Panc1 (cell line): ENCODE results near the gene ARID5B. TPM values are rescaled to one million over a fixed set of nuclear protein-coding genes. Genes with fewer than 3 reads are reported as not detected.

Experiments used
- ATAC-seq: fragments of 200-7000 bp; cut with Tn5 transposase; 2 replicates; pipeline ENCODE4 v1.9.1; 2020; ENCODE audit warnings: mild to moderate bottlenecking, moderate library complexity
- BruUV-seq: library from RNA; stranded (reverse); fragments of 400-500 nt; replicated peaks from 2 replicates; lab custom pipeline; 2021; lab: Mats Ljungman, UMichigan
- CTCF ChIA-PET: fragments of 300-600 bp; sonication (Branson Sonifier 250); formaldehyde crosslinking; loops from one replicate; lab custom pipeline; 2022; ENCODE audit warnings: antibody characterized with exemption; lab: Charles Lee
- POLR2A ChIA-PET: fragments of 300-600 bp; sonication (Branson Sonifier 250); formaldehyde crosslinking; loops from one replicate; lab custom pipeline; 2022; ENCODE audit warnings: antibody characterized with exemption; lab: Charles Lee
- DNase-seq: peaks from one replicate; pipeline ENCODE4 v3.0.0-alpha.2; 2010; ENCODE audit warnings: low read depth, low spot score
- H3K27ac ChIP-seq: 2 replicates; pipeline ENCODE4 v1.5.1; 2011; ENCODE audit warnings: mild to moderate bottlenecking, low read length, inconsistent platforms
- H3K27me3 ChIP-seq: fragments of 200-500 bp; sonication (Bioruptor generic); 2 replicates; pipeline ENCODE4 v1.6.0; 2014; ENCODE audit warnings: low read length, inconsistent platforms; ENCODE audit not compliant: control insufficient read depth, insufficient read depth
- H3K36me3 ChIP-seq: fragments of 200-500 bp; sonication (Bioruptor generic); 2 replicates; pipeline ENCODE4 v1.5.1; 2014; ENCODE audit warnings: inconsistent platforms, mild to moderate bottlenecking, low read length, moderate library complexity; ENCODE audit not compliant: control insufficient read depth, insufficient read depth
- H3K4me1 ChIP-seq: 2 replicates; pipeline ENCODE4 v1.5.1; 2011; ENCODE audit warnings: inconsistent platforms, mild to moderate bottlenecking, low read length, moderate library complexity; ENCODE audit not compliant: control insufficient read depth, insufficient read depth
- H3K4me3 ChIP-seq, 2 experiments: 2 replicates each; pipeline ENCODE4 v1.5.1; 2011 to 2012; ENCODE audit warnings: low read depth in 2 of 2, low read length in 2 of 2, mild to moderate bottlenecking in 2 of 2, inconsistent platforms in 1 of 2, moderate library complexity in 1 of 2
- H3K9me3 ChIP-seq: fragments of 200-500 bp; sonication (Bioruptor generic); 2 replicates; pipeline ENCODE4 v1.5.1; 2014; ENCODE audit warnings: low read depth, mild to moderate bottlenecking, inconsistent platforms, low read length, moderate library complexity; ENCODE audit not compliant: control insufficient read depth, insufficient read depth
- POLR2AphosphoS5 ChIP-seq: IDR thresholded peaks from 2 replicates; pipeline ENCODE4 v1.6.1; 2012; ENCODE audit warnings: mild to moderate bottlenecking, low read depth, low read length, moderate library complexity
- SIN3A ChIP-seq: IDR thresholded peaks from 2 replicates; pipeline ENCODE4 v1.6.1; 2012; ENCODE audit warnings: low read depth, mild to moderate bottlenecking, low read length, moderate library complexity, borderline replicate concordance; ENCODE audit not compliant: insufficient read depth
- TCF7L2 ChIP-seq: IDR thresholded peaks from 2 replicates; pipeline ENCODE4 v1.6.1; 2011; ENCODE audit warnings: mild to moderate bottlenecking, low read depth, low read length, inconsistent platforms
- in situ Hi-C: cut with HindIII; loops from 2 replicates; pipeline ENCODE4 v1.10.0; 2016; ENCODE audit warnings: low sequenced_read_pairs, low pct_unique_long_range_greater_than_20kb
- intact Hi-C: fragments of 100-400 bp; cut with micrococcal nuclease; formaldehyde crosslinking; loops from one replicate; pipeline ENCODE4 v1.10.0; 2022; ENCODE audit not compliant: unreplicated experiment
- total RNA-seq: library from RNA; stranded (reverse); gene quantifications from one replicate; pipeline ENCODE4 v1.2.1, GENCODE V29; 2021; ENCODE audit not compliant: unreplicated experiment
- TF ChIP-seq, protein P1 (sequence below): fragments of 450-650 bp; IDR thresholded peaks from 2 replicates; pipeline ENCODE4 v1.5.1; 2017; ENCODE audit warnings: mild to moderate bottlenecking
- TF ChIP-seq, protein P2 (sequence below), 2 experiments: IDR thresholded peaks; 2 replicates each; pipeline ENCODE4 v1.6.1; 2011 to 2012; ENCODE audit warnings: low read depth in 2 of 2, control low read depth in 1 of 2, low read length in 1 of 2, mild to moderate bottlenecking in 1 of 2, moderate library complexity in 1 of 2; ENCODE audit not compliant: insufficient read depth in 1 of 2

ARID5B gene
- total RNA-seq, 1 experiment from 2014 or later: 22.7 TPM

DNA sequence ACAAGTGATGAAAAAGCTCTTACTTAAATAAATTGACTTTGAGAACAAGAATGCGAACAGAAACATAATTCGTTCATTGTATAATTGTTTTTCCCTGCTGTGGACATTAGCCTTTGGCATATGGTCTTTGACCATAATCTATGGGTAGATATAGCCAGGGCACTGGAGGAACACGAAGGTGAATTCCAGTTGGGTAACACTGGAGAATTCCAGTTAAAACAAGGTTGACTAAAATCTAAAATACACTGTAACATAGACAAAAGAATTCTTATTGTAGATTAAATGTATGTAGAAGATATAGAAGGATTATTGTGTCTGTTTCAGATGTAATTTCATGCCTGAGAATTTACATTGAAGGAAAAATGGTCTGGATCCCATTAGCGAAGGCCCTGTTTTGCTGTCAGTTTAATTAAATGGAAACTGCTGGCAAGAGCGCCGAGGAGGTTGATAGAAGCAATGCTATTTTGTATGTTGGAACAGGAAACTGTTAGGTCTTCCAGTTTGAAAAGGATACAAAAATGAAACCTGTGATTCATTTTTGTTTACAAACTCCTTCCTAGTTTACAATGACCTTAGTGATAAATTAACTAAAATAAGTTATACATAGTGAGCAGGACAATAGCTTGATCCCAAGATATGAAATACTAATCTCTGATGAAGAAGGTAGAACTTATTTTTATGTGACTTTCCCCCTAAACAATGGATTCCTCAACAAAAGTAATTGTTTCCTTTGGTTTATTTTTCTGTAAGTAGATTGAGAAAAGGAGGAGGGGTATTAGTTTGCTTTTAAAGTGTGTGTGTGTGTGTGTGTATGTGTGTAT lies 68.9 kb downstream of the ARID5B start:
- in situ Hi-C loops: no loop called here
- peaks cover 46% of the 10 kb centered on the region for H3K4me1 ChIP-seq

DNA sequence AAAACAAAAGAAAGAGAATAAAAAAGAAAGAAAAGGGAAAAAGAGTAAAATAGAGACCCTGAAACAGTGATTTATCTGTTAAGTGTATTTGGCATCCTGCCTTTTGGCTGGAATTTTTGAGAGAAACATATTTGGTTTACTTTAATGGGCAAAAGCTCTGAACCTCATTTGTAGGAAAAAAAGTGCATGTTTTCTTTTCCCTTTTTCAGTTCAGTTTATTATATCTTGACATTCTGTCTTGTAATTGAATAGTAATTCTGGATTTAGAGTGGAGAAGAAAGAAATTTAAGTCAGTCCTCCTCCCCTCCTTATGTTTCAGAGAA lies 69.5 kb downstream of the ARID5B start:
- in situ Hi-C loops (no loop called here), intact Hi-C loops (no loop called here)
- BruUV-seq: no TSS peak
- H3K4me1 ChIP-seq: peaks cover 51% of the 10 kb centered on the region
- H3K27ac ChIP-seq: peak overlapping the region; percentile 61
- TF ChIP-seq SIN3A (no peak), TCF7L2 (no peak), POLR2AphosphoS5 (no peak)
- TF ChIP-seq, protein P1, sequence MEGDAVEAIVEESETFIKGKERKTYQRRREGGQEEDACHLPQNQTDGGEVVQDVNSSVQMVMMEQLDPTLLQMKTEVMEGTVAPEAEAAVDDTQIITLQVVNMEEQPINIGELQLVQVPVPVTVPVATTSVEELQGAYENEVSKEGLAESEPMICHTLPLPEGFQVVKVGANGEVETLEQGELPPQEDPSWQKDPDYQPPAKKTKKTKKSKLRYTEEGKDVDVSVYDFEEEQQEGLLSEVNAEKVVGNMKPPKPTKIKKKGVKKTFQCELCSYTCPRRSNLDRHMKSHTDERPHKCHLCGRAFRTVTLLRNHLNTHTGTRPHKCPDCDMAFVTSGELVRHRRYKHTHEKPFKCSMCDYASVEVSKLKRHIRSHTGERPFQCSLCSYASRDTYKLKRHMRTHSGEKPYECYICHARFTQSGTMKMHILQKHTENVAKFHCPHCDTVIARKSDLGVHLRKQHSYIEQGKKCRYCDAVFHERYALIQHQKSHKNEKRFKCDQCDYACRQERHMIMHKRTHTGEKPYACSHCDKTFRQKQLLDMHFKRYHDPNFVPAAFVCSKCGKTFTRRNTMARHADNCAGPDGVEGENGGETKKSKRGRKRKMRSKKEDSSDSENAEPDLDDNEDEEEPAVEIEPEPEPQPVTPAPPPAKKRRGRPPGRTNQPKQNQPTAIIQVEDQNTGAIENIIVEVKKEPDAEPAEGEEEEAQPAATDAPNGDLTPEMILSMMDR: no peak
- no peak overlapping the region for H3K4me3 ChIP-seq
- H3K9me3 ChIP-seq: no peaks in the 10 kb centered on the region
- ChIA-PET CTCF (no interaction called here), POLR2A (no interaction called here)
- H3K36me3 ChIP-seq: no peaks in the 10 kb centered on the region
- DNase-seq (no peak), ATAC-seq (no peak)
- no peaks in the 10 kb centered on the region for H3K27me3 ChIP-seq

More for the DNA sequence above, 68.9 kb downstream of the ARID5B start:
- CTCF ChIA-PET: no interaction called here
- no peaks in the 10 kb centered on the region for H3K36me3 ChIP-seq
- POLR2A ChIA-PET: no interaction called here
- ATAC-seq (no peak), DNase-seq (no peak)
- H3K4me3 ChIP-seq: no peak overlapping the region
- H3K9me3 ChIP-seq: no peaks in the 10 kb centered on the region
- H3K27me3 ChIP-seq: no peaks in the 10 kb centered on the region
- peak overlapping the region; percentile 61 for H3K27ac ChIP-seq
- intact Hi-C loops: no loop called here
- TF ChIP-seq, protein P1: no peak
- TF ChIP-seq, protein P2, sequence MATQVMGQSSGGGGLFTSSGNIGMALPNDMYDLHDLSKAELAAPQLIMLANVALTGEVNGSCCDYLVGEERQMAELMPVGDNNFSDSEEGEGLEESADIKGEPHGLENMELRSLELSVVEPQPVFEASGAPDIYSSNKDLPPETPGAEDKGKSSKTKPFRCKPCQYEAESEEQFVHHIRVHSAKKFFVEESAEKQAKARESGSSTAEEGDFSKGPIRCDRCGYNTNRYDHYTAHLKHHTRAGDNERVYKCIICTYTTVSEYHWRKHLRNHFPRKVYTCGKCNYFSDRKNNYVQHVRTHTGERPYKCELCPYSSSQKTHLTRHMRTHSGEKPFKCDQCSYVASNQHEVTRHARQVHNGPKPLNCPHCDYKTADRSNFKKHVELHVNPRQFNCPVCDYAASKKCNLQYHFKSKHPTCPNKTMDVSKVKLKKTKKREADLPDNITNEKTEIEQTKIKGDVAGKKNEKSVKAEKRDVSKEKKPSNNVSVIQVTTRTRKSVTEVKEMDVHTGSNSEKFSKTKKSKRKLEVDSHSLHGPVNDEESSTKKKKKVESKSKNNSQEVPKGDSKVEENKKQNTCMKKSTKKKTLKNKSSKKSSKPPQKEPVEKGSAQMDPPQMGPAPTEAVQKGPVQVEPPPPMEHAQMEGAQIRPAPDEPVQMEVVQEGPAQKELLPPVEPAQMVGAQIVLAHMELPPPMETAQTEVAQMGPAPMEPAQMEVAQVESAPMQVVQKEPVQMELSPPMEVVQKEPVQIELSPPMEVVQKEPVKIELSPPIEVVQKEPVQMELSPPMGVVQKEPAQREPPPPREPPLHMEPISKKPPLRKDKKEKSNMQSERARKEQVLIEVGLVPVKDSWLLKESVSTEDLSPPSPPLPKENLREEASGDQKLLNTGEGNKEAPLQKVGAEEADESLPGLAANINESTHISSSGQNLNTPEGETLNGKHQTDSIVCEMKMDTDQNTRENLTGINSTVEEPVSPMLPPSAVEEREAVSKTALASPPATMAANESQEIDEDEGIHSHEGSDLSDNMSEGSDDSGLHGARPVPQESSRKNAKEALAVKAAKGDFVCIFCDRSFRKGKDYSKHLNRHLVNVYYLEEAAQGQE (IDR thresholded peaks at IDR 0.05; ENCODE audit: insufficient read depth in 1 of 2, low read depth in 2 of 2, low read length in 1 of 2): no peak
- no peak for TF ChIP-seq SIN3A
- TF ChIP-seq TCF7L2: no peak
- no peak for TF ChIP-seq POLR2AphosphoS5
- no TSS peak for BruUV-seq
